ENCODE data around the gene ROS1.

GRCh38 chr6:117448011-117448410 lies 22.3 kb upstream of the ROS1 start:
- TF ChIP-seq CTCF (conservative IDR thresholded peaks at IDR 0.05 in 1 of 2, IDR thresholded peaks at IDR 0.05 in 1 of 2; ENCODE audit: low read depth in 1 of 2, low read length in 2 of 2), result no peak
- no peak for TF ChIP-seq EZH2 (IDR thresholded peaks at IDR 0.05; ENCODE audit: low read length, missing control alignments)
